Inflammatory macrophage (primary cell): ENCODE data around the gene ICAM2.
"Not testable (repeated sequence)": the region's sequence is repeated elsewhere in the genome, so short reads cannot be mapped to it uniquely, and the experiment has no call there.

Experiments used
- DNase-seq, 2 donors: peaks; one replicate each; pipeline ENCODE4 v3.0.0-alpha.2; 2020 to 2022

ICAM2 gene

DNA sequence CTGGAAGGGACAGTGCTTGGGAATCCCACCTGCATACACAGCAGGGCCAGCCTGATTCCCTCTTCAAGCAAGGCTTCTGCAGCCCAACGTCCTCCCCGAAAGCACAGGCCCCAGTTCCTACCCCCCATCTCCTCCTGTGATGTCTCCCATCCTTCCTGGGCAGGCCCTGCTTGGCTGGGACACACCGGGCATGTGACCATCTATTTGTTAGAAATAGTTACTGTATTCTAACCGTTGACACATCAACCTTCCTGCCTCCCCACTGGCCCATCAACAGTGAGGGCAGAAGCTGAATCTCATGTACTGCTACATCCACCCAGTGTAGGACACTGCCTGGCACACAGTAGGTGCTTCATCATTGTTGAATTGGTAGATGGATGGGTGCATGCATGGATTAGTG lies 11.6 kb downstream of the ICAM2 start:
- DNase-seq: peak in 1 of 2 donors; percentile 17

DNA sequence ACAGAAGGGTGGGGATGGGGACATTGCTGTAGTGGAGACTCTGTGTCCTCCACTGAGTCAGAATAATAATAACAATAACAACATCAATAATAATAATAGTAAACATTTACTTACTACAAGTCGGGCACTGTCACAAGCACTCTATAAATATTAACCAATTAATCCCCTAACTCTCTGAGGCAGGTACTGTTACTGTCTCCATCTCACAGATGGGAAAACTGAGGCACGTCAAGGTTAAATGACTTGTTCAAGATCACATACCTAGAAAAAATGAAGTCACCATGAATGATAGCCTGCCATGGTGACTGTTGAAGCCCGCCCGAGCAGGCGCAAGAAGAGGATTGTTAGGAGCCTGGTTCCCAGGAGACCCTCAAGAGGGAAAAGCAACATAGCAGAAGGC lies 12.1 kb downstream of the ICAM2 start:
- DNase-seq: no peak

DNA sequence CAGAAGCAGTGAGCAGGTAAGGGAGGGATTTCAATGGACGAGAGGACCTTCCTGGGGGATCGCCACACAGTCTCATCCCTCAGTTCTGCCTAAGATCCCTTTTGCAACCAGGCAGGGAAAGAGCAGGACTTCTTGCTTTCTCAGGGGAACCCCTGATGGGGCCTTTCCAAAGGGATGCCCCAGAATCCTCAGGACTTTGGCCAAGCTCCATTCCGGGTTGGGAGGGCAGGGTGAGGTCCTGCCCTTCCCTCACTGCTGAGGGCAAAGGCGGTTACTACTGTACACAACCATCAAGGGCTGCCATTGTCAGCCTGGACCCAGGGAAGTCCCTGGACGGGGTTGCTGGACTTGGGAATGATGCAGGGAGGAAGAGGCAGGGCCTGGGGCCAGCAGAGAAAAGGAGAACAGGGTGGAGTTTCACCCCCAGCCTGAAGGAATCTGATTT lies 12.6 kb downstream of the ICAM2 start:
- no peak for DNase-seq

DNA sequence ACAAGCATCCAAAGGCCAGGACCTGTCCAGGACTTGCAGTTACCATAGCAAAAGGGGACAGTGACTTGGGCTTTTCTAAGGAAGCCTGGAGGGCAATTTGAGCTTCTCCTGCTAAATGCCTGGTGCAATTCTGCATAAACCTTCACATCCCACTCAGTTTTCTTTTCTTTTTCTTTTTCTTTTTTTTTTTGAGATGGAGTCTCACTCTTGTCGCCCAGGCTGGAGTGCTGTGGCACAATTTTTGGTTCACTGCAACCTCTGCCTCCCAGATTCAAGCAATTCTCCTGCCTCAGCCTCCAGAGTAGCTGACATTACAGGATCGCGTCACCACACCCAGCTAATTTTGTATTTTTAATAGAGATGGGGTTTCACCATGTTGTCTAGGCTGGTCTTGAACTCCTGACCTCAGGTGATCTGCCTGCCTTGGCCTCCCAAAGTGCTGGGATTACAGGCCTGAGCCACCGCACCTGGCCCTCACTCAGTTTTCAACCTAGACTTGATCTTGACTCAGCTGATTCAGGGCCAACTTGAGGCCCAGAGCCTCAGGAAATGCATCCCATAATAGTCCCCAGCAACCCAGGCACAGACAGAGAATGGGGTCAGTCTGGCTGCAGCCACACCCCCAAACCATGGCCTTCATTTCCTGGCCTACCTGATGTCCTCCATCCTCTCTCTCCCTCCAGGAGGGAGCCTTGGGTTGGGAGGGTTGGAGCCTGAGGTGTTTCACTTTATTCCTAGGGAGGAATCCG lies 13.2 kb downstream of the ICAM2 start:
- not testable (repeated sequence) for DNase-seq

DNA sequence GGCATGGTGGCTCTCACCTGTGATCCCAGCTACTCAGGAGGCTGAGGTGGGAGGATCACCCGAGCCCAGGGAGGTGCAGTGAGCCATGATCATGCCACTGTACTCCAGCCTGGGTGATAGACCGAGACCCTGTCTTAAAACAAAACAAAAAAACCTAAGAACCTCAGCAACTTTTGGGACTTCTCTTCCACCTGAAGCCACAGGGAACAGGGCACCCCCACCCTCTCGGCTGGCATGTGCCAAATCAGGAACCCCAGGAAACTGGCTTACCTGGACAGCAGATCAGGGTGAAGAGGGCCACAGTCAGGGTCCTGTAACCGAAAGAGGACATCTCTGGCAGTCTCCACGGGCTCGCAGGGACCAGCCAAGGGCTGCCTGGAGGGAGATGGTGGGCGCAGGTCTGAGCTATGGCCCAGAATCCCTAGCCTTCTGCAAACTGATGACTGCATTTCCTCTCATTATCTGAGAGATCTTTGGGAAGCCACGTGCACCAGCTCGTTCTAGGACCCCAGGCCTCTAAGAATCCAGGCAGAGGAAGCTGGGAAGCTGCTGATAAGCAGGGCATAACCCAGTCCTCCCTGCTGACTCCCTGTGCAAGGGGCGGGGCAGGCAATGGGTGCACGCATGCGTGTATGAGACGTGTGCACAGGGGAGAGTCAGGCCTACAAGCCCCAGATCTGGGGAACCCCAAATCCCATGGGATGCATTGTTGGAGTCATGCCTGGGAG lies 13.9 kb downstream of the ICAM2 start:
- no peak for DNase-seq

DNA sequence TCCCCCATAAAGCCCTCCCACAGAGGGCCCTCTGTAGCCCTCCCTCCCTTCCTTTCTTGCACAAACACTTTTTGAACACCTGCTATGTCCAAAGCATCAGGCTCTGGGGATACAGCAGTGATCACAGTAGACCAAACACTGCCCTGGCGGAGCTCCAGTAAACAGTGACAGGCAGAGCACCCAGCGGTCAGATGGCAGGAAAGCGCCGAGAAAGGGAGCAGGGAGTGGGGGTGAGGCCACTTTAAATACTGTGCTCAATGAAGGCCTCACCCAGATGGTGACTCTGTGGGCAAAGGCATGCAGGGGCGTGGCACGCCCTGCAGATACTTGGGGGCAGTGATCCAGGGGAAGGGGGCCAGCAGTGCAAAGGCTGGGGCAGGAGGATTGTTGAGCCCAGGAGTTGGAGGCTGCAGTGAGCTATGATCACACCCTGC lies 14.7 kb downstream of the ICAM2 start:
- no peak for DNase-seq

DNA sequence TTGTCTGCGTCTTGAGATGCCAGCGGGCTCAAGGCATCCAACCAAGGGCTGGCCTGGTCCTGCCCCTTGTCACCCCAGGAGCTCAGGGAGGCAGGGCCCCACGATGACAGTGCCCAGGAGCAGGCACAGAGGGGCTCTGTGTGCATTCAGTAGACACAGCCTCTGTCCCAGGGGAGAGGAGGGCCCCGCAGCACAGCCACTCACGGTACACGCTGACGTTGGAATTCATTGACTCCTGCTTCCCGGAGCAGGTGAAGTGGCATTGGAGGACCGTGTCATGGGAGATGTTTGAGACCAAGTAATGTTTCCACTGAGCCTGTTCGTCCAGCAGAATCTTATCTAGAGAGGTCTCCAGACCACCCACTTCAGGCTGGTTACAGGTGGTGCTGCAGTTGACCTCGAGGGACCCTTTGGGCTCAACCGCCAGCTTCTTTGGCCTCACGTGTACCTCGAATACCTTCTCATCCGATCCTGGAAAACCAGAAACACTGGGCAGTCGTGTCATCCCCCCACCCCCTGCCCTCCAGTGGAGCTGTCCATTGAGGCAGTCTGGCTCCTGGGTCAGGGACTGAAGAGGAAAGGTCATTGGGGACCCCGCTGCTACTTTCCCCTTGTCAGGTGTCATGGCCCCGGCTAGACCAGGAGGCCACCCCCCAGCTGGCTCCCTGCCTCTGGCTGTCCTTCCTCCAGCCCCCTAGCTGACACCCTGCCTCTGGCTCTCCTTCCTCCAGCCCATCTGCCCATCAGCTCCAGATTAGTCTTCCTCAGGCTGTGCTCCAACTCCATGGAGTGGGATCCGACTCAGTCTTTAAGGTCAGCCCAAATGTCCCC lies 15.3 kb downstream of the ICAM2 start:
- DNase-seq: no peak

DNA sequence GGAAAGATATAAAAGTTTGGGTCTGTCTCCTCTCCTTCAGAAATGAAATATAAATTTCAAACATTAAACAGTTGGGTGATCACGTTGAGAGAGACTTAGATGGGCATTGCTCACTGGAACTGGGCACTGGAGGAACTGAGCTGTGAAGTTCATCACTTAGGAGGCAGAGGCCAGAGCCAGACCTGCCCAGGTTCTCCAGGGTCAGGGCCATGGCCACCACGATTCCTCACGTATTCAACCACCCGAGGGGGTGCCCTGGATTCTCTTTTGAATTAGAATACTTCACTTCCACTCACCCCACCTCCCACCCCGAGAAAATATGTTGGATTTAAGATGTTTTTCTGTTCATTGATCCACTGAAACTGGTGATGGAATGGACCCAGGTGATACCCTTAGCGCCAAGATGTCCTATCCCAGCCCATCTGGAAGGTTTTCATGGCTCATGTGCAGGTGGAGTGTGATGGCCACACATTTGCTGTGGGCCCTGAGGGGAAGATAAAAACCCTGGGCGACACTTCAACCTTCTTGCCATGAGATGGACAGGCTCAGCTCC lies 16.1 kb downstream of the ICAM2 start:
- no peak for DNase-seq

DNA sequence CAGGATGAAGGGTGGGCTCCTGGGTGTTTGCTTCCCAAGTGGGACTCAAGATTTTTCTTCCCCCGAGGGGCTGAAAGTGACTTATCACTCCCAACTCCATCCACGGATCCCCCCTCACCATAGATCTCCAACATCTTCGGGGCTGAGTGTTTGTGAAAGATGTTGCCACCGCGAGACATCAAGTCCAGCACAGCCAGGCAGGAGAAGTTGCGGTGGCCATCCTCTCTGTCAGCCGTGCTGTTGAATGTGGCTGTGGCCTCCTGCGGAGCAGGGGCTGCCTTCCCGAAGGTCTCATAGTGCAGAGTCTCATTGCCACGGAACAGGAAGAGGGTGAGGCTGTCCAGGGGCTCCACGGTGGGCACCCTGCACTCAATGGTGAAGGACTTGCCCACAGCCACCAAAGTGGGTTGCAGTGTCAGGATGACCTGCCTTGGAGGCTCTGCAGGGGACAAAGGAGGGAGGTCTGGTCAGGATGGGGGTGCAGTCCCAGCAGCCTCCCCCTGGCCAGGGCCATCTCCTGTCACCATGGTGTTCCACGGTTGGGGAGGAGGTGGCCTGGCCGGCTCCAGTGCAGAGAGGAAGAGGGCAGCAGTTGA lies 16.8 kb downstream of the ICAM2 start:
- no peak for DNase-seq

DNA sequence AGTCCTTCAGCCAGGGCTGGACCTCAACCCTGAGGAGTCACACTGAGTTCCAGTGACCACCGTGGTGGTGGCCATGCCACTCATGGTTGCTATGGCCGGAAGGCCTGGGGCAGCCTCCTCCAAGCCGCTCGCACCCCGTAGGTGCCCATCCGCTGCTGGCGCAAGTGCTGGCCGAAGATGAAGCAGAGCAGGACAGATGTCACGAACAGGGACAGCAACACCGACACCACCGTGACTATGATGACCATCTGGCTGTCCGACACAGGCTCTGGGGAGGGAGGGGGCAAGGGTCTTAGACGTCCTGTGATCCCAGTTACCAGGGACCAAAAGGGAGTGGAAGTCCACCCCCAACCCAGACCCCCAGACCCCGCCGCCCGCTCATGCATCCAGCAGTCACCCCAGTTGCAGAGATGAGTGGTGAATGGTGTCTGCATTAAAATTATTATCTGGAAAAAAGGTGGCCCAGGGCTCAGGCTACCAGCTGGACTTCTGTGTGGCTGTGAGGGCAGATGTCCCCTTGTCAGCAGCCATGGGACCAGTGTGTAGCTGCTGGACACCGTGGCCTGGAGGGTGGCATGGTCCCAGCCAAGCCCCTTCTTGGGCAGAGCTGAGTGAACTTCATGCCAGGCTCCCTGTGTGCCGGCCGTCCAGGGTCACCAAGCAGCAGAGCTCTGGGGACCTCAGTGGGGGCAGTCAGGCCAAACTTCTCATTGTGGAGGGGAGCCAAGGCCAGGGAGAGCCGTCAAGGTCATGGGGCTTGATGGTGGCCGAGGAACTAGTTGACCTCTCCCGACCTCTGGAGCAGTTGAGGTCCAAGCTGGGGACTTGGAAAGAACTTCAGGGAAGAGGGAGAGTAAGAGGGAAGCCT lies 17.5 kb downstream of the ICAM2 start:
- DNase-seq: no peak

DNA sequence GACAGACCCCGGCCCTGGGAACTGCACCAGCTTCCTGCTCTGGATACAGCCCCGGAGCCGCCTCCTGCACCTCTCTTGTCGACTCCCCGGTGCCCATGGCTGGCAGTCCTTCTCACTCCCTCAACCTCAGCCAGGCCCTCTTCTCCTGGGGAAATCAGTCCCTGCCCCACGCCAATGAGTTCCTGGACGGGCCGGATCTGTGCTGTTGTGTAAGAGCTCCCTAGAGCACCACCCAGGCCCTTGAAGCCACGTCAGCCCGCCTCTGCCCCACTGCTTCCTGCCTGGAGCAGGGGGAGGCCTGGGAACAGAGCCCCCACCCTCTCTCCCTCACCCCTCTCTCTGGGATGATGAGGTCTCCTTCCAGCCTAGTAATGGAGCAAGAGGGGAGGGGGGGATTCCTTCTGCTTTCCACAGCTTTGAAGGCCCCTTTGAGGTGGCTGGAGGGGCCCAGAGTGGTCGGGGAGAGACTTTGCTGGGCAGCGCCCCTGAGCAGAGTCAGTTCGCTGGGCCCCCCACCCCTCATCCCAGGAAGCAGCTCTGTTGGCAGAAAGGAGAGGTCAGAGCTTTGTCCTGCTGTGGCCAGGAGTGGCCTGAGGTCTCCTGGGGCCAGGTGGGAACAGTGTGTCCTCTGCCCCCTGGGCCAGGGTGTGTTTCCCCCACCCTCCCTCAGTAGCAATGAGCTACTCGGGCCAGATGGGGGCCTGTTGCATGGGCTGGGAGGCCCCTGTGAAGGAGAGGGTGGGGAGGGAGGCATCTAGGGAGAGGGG lies 18.5 kb downstream of the ICAM2 start:
- peak; percentile 73 to 76 for DNase-seq

DNA sequence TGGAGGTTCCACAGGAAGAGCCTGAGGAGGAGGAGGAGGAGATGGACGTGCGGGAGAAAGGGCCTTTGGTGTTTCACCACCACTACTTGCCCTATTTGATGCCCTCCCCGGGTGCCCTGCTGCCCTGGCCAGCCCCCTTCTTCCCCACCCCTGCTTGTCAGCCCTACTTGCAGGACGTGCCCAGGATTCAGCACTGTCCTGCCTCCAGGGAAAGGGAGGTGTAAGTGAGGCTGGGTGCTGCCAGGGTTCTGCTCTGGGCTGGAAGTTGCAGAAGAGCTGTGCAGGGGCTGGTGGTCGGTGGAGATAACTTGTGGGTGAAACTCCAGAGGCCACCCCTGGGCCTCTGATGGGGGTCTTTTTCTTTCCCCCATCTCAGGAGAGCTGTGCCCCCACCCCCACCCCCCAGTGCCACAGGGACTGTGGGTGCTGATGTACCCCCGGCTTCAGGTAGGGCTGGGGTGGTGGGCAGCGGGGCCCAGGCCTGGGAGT lies 19.3 kb downstream of the ICAM2 start:
- DNase-seq: no peak

DNA sequence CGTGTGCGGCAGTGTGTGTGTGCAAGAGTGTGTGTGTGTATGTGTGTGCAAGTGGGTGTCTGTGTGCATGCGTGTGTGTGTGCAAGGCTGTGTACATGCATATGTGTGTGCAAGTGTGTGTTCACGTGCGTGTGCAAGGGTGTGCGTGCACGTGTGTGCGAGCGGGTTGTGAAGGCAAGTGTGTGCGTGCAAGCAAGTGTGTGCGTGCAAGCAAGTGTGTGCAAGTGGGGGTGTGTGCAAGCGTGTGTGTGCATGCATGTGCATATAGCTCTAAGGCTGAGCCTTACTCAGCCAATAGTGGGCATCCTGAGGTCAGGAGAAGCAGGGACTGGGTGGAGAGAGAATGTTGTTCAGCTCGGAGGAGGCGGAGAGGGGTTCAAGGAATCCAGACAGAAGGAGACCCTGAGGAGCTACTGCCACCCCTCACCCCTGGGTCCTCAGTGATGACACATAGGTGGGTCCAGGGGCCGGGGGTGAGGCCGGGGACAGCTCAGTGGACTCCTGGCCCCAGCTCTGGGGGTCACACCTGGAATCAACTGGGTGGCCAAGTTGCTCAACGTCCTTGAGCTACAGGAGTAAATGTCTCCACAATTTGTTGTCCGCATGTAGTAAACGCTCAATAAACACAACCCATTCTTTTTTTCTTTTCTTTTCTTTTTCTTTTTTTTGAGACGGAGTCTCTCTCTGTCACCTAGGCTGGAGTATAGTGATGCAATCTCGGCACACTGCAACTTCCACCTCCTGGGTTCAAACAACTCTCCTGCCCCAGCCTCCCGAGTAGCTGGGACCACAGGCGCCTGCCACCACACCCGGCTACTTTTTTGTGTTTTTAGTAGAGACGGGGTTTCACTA lies 20.5 kb downstream of the ICAM2 start:
- no peak for DNase-seq

DNA sequence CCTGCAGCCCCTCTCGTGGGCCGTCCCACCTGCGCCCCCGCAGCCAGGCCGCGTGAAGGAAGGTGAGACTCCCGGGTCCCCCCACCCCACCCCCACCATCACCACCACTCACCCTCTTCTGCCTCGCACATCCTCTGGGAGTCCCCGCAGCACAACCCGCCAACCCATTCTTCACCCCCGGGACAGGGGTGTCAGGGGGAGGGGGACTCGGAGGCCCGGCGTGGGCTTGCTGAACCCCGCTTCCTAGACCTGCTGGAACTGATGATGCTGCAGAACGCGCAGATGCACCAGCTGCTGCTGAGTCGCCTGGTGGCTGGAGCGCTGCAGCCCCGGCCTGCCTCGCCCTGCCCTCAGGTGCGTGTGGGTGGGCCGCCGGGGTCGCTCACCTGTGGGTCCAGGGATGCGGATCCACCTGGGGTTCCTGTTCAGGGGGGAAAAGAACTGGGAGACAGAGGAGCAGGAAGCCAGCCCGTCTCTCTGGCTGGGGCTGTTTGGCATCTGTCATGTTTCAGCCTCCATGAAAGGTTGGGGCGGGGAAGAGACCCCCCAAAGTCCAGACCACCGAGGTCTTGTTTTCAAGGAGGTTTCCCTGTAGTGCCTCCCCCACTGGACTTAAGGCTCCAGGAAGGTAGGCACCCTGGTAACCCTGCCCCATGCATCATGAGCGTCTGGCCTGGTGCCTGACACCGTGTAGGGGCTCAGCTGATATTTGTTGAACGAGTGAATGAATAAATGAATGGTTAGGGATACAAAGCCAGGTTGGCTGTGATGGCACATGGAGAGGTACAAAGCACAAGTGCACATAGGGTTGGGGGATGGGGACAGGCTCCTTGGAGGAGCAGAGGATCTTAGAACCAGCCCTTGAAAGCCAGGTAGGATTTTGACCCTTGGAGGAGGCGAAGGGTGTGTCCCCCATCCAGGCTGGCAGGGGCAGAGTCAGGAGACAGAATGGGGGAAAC lies 21.4 kb downstream of the ICAM2 start:
- no peak for DNase-seq

DNA sequence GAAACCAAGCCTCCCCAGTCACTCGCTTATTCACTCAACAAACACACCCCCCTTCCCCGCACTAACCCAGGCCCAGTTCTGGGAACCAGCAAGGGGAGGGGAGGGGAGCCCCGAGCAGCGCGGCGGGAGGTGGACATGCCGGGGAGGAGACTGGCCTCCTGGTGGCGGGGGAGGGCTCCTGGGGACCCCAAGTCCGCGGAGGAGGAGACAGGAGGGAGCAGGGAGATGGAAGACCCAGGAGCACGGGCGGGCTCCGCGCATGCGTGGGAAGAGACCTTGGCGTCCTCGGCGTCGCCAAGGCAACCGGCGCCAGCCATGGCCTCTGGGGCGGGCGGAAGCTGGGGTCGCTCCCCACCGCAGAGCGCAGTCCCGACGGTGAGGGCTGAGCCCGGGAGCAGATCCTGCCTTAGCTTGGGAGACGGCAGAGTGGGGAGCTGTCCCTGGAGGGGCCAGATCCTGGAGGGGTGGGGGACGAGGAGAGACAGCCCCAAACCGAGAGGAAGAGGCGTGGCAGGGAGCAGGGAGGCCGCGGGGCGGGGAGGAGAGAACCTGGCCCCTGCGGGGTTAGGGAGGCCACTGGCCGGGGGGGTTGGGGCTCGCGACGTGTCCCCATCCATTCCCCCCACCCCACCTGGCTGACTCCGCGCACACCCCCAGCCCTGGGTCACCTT lies 22.2 kb downstream of the ICAM2 start, which contains the start of gene PRR29:
Gene PRR29, plus strand, starts transcription at position 302 of the 671 bp plus-strand sequence. Its CDS starts 14 bp downstream, at position 316.
- peak in 1 of 2 donors; percentile 48 for DNase-seq

DNA sequence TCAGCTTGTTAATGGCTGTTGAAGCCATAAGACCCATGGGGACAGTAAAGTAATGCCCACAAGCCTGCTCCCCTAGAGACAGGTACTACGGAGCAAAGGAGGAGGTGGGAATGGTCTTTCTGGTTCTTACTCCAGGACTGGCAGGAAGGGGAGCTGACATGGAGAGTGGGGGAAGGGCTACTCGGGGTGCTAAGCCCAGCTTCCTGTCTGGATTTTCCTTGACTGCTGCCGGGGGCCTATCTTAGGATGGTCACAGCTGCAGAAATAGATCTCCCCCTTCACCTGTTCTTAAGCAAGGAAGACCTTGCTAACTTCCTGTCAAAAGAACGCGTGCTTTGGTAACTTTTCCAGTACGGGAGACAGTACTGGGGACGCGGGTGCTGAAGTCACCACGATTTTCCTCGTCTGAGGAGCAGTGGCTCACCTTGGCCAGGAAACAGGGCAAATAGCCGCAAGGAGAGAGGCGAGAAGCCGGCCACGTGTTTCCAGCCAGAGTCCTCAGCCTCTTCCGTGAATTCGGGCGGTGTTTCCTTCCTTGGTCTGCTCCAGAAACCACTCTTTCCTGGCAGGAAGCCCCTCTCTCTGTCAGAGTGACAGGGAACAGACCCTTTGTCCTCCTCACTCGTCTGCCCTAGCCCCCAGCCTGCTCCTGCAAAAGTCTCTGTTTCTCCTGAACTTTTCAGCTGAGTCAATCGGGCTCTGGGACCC lies 22.9 kb downstream of the ICAM2 start:
- DNase-seq: no peak
